GM19324 (cell line): ENCODE results near the gene FER1L5.

Source experiments
- ATAC-seq: cut with Tn5 transposase; IDR thresholded peaks from one replicate; pipeline ENCODE4 v1.9.1; 2021; ENCODE audit warnings: mild to moderate bottlenecking, moderate library complexity; ENCODE audit not compliant: unreplicated experiment, low FRiP score

The FER1L5 gene

DNA sequence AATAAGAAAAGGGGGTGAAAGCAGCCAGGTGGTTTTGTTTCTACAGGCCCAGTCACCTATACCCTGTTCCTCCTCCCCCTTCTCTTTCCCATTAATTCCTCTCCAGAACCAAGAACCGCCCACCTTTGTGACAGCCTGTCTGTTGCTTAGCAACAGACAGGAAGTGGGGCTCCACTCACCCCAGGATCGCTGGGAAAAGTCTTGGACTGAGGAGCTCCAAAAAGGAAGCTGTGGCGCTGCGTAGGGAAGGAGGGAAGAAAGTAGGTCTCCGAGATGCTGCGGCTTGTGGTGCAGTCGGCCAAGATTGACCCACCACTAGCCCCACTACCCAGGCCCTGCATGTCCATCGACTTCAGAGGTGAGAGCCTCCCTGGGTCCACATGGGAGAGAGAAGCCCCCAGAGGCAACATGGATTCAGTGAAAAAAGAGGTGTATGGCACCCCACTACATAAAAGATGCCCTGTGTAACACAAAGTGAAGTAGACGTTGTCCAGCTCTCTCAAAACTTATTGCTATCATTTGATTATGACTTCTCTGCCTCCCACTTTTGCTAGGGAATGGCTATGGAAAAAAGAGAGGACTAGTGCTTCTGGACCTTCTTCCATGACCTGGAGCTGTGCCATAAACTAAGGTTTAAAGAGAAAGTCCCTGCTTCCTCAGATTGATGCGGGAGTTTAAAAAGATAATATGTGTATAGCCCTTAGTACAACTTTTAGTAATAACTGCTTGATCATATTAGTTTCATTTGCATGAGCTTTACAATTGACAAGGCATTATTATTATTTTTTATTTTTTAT is at the start of gene FER1L5:
Gene FER1L5 (plus strand): TSS at position 201 of the 797 bp plus-strand sequence. CDS start 73 bp downstream, at position 274.
- no peak for ATAC-seq

DNA sequence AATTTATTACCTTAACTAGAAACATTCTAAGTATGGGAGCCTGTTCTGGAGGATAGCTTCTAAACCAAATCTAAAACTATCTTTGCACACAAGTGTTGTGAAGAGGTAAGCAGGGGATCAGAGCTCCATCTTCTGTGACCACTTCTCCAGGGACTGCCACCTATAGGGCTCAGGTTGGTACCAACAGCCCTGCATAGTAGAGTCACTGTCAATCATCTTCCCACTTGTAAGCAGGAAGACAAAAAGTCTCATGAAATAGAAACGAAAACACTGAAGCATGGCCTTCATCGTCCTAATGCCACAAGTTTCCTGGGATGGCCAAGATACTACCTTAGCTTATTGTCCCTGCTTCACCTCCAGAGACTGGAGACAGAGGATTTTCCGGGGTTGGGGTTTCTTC is 48.3 kb upstream of the FER1L5 start:
- ATAC-seq = no peak

DNA sequence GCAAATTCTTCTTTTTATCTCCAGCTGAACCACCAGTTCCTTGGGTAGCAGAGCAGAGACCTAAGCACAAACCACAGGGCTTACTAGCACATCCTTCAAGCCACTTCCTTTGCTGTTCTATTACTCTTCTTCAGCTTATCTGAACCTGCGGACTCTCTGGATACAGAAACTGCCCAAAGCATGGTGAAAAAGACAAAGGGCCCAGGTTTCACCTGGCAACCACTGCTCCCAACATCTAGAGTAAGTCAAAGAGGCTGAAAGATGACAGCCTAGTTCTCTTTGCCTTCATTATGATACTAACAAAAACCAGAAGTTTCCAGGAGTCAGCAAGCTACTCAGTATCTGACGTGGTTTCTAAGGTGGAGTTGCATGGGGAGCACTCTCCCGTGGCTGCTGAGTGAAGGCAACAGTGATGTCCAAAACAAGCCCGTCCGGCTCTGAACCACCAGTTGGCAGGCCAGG is 47.8 kb upstream of the FER1L5 start:
- no peak for ATAC-seq

DNA sequence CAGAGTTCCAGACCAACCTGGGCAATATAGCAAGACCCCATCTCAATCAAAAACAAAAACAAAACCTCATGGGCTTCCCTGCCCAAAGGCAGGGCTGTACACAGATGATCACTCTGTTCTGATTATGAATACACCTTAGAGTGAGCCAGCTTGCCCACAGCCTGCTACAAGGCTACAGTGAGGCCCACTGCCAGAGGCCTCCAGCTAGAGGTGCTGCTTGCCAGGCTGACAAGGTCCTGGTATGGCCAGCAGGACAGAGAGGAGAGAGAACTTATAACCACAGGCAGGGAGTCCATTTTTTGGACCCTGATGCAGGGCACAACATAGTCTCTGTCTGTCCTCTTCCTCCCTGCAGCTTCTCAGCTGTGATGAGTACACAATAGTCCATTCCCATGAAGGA is 46.0 kb upstream of the FER1L5 start:
- no peak for ATAC-seq

DNA sequence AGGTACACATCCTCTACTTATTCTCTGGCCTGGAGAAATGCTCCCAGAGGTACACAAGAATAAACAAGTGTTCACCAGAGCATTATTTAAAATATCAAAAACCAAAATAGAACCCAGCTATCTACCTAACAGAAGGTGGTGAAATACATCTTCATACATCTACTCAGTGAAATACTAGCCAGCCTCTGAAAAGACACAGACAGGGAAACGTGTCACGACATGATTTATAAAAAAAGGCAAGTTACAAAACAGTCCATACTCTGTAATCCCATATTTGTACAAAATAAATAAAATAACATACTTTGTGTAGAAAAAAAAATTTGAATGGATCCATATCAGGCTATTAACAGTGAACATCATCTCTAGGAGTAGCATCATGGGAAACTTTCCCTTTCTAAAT is 42.6 kb upstream of the FER1L5 start:
- no peak for ATAC-seq

DNA sequence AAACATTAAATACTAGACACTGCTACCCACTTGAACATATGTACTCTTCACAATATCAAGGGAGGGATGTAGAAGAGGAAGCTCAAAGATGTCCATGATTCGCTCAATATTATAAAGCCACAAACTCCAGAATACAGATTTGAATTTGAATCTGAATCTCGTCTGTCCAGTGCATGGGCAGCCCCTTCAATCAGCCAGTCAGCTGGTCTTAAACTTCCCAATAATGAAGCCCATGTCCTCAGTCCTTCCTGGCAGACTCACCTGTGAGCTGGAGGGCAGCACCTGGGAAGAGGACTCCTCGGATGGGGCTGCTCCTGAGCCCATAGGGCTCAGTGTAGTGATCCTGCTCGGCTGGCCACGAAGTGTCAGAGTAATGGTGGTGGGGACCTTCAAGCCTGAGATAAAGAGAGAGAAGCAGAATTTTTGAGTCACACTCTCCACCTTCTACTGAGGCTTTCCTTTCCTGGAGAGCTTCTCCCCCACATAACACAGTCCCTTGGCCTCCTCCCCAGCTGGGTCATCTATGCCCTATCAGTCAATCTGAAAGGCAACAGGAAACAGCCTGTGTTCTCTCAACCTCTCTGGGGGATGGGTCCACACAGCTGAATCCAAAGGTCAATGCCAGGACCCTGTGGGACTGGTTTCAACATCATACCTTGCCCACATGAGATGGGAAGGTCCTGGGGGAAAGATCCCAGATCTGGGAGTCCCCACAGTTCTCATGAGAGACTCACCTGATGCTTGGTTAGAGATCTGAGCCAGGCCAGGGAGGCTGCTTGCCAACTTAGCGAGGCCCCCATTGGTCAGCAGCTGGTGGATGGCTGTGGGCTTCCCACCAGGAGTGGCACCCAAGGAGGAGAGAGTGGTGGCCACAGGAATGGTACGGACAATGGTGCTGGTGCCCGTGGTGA is 40.9 kb upstream of the FER1L5 start:
- ATAC-seq = no peak

DNA sequence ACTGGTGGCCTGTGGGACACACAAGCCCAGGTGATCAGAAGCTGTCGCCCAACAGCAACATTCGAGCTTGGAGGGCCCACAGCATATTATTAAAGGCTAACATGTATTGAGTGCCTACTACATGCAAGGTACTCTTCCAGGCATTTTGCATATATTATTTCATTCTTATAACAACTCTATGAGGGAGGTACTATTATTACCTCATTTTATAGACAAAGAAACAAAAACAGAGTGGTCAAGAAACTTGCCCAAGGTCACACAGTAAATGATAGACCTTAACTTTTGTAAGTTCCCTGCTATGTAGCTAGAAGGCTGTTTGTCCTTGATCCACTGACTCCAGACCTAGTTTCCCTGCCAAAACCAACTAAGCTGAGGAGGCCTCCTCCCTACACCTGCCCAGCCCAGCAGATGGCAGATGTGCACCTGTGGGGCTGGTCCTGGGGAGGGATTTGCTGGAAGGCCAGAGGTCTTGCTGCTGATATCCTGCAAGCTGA is 40.2 kb upstream of the FER1L5 start:
- ATAC-seq = no peak

DNA sequence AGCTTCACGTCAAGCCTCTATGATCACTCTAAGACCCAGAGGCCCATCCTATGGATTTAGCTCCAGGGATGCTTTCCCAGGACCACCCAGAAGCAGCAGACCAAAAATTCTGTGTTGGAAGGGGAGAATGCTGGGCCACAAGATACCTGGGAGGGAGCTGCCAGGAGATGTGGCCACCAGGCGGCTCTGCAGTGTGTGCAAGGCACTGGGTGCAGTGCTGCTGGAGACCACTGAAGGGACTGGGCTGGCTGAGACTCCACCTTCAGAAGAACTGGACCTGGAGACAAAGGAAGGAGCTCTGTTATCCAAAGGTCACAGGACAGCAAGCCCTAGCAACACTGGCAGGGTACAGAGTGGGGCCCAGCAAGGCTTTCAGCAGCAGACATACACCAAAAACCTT is 38.5 kb upstream of the FER1L5 start:
- no peak for ATAC-seq

DNA sequence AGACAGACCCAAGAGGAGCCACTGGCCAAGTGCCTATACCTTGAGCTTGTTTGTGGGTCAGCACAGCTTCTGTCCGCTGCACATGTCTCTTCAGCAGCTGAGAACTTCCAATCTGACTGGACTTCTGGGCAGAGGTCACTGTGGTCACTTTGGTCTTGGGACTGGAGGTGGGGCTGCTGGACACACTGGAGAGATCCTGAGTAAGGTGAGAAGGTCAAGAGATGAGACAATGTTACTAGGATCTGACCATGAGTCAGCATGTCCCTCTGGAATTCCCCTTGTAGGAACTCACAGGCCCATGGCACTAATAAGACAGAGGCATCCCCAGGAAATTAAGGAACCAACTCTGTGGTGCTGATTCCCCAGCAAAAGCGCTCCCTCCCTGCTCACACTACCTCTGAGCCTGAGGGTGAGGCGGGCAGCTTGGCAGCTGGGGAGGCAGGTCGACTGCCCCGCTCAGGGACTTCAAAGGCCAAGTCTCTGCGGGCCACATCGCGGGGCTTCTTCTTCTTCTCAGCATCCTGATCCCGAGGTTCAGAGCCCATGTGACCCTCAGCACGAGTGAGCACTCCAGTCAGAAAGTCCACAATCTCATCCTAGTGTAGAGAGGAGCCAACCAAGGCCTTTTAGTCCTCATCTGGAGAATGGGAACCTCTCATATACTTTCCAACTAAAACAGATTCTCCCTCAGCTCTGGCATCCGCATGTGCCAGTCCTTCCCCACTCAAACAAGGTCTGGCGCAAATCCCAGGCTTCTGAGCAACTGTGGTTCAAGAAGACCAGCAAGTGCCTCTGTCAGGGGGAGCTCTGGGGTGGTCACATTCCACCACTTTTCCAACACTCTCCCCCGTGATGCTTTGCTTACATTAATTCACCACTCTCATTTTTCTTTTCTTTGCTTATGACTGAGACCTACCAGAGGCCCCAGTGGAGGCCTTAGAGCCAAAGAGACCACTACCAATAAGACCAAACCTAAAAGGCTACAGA is 33.8 kb upstream of the FER1L5 start:
- ATAC-seq = no peak

DNA sequence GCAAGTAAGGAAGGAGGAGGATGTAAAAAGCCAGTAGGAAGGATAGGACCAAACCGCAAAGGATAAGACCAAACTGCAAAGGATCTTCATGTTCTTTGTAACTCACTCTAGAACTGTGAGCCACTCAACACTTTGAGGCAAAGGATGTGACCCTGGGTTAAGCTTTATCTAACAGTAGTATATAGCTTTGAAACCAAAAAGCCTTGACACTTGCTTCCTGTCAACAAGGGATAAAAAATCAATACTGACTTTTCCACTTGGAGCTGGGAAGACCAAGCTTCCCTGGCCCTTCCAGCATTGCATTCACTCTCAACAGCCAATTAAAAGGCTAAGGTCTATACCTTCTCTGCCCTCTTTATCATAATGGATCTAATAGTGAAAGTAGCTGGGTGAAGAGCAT is 26.4 kb upstream of the FER1L5 start:
- ATAC-seq = no peak

DNA sequence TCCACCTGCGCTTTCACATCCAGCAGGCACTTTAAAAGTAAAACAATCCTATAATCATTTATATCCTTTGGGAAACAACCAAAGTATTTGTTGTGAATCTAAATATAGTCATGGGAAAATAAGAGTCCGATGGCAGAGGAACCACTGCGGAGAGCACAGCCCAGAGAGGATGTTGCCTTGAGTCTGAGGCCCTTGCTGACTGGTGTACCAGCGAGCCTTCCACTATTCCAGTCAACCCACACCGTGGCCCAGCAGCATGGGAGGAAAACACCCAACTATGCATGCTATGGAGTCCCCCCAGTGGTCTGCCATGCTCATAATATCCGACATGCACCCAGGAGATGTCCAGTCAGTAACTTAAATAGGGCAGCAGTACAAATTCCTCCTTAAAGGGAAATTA is 26.0 kb upstream of the FER1L5 start:
- ATAC-seq = no peak

DNA sequence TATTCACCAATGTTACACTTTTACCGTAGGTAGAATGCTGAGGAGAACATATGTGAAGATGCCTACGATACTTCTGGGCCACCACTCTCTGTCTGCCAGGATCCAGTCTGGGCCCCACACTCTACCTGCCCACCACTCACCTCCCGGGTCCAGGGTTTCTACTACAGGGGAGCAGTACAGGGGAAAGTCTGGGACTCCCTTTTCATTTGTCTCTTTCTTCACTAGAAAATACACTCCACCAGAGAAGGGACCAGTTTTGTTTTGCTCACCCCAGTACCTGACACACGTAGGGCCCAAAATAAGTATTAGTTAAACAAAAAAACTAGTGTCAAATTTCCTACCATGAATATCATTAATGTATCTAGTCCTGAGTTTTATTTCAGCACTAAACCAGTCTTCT is 25.6 kb upstream of the FER1L5 start:
- no peak for ATAC-seq

DNA sequence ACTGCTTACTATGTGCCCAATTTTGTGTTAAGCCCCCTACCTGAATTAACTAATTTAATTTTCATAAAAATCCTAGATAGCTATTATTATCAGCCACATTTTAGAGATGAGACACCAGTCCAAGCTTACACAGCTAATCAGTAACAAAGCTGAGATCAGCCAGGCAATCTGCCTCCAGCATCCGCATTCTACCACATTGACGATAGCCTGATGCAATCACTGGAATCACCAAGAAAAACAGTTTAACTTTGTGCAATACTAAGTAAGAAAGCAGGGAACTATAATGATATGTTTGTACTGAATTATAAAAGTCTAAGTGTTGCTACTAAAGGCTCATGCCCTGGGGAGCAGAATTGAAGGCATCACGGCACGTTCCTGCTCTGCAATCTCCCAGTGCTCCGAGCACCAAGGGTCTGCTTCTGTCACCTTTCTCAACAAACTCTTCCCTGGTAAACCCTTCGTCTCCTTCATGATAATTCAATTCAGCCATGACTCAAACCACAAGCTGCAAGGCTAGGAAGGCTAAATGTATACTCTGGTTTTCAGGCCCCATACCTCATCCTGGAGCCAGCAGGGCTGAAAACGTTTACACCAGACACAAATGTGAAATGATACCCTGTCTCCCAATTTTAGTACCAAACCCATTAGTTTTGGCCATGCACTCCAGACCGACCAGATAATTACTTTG is 23.8 kb upstream of the FER1L5 start:
- ATAC-seq = no peak

DNA sequence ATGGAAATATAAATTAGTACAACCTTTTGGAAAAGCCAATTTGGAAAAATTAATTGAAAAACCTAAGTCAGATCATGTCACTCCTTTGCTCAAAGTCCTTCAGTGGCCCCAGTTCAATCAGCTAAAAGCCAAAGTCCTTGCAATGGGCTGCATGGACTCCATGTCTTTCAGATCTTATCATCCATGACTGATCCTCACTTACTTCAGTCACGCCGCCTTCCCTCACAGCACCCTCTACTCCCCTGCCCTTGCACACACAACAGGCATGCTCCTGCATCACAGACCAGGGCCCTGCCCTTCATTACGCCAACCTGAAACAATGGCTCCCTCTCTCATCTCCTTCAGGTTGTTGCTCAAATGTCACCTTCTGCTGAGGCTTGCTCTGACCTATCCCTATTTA is 20.0 kb upstream of the FER1L5 start:
- ATAC-seq = no peak

DNA sequence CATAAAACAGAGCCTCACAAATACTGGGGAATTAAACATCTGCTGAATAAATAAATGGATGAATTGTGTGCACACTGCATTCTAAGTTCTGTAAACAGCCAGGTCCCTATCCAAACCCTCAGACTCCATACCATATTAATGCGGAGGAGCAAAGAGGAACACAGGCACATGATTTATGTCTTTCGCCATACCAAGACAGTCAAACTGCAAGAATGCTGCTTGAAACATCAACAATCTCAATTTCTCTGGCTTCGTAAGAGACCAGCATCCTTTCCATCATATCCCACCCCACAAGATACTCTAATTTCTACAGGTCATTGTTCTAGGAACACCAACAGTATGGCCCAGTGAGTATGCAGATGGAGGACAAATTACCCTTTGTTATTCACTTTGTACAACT is 19.4 kb upstream of the FER1L5 start:
- no peak for ATAC-seq

DNA sequence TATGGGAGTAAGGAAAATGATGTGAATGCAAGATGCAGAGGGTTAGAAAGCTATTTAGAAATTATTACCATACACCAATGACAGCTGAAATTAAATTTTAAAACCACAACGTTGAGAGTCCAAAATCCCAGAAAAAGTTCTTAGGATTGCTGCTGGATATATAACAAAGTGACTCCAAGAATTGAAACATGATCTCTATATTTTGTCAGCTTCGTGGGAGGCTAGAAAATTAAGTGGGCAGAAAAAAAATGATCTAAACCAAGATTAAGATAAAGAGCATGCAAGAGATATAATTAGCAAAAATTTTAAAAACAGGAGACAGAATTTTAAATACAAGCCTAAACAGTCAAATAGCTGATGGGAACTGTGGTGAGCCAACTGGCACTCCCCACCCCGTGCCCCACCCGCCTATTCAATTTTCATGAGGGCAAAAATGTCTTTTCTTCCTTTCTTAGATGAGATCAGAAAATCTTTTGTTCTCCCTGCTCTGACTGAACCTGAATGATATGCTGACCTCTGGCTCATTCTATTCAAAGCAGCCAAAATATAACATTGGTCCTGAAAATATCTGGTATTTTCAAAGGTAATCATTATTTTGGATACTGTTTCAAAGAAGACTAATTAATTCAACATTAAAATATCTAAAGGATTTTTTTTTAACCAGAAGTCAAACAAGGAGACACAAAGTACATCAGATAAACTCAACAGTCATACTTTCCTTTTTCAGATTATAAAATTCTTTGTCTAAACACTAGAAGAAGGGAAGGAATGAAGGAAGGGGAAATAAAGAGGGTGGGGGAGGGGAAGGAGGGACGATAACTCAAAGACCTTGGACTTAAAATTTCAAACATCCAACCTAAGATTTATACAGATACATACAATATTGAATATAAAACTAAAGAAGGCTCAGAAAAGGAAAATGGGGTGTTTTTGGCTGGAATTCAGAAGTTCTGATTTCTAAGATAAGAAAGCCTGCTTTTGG is 16.7 kb upstream of the FER1L5 start:
- no peak for ATAC-seq

DNA sequence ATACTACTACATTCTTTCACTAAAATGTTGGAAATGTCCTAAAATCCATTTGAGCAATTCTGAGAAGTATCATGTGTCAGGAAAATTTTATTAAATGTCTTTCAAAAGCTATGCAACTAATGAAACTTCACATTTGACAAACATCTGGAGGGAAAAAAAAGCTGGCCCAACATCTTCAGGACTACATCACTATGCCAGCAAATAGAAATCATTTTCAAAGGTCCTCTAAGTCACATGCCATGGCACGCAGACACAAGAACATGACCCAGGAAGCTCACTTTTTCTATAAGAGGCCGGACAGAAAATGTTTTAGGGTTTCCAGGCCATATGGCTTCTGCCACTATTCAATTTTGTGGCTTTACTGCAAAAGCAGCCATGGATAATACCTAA is 16.0 kb upstream of the FER1L5 start:
- ATAC-seq = no peak

DNA sequence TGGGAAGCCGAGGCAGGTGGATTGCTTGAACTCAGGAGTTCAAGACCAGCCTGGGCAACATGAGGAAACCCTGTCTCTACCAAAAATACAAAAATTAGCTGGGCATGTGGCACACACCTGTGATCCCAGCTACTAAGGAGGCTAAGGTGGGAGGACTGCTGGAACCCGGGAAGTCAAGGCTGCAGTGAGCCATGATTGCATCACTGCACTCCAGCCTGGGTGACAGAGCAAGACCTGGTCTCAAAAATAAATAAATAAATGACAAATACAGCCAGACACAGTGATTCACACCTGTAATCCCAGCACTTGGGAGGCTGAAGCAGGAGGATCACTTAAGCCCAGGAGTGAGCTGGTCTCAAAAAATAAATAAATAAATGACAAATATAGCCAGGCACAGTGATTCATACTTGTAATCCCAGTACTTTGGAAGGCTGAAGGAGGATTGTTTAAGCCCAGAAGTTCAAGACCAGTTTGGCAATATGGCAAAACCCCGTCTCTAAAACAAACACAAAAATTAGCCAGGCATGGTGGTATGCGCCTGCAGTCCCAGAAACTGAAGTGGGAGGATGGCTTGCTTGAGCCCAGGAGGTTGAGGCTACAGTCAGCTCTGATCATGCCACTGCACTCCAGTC is 10.6 kb upstream of the FER1L5 start:
- ATAC-seq = no peak
